Endothelial cell of umbilical vein (primary cell): ENCODE results near the gene CCDC9B.

Experiments
- MAX ChIP-seq: IDR thresholded peaks from 2 replicates; pipeline ENCODE4 v1.6.1; 2011; ENCODE audit not compliant: insufficient read depth, insufficient read length
- POLR2A ChIP-seq: IDR thresholded peaks from 2 replicates; pipeline ENCODE4 v1.6.1; 2012; ENCODE audit warnings: low read depth, mild to moderate bottlenecking, control low read depth, low read length
- TF ChIP-seq, protein P1 (sequence below), 2 donors: IDR thresholded peaks; 1 replicate in 1 of 2; 2 replicates in 1 of 2; pipeline ENCODE4 v1.5.1; 2011; ENCODE audit warnings: low read length in 2 of 2, mild to moderate bottlenecking in 2 of 2, moderate library complexity in 2 of 2, control low read depth in 1 of 2, inconsistent platforms in 1 of 2, low read depth in 1 of 2; ENCODE audit not compliant: insufficient read depth in 1 of 2; ENCODE audit errors: extremely low read depth in 1 of 2

- TF ChIP-seq POLR2A (no peak), MAX (no peak)
- TF ChIP-seq, protein P1, sequence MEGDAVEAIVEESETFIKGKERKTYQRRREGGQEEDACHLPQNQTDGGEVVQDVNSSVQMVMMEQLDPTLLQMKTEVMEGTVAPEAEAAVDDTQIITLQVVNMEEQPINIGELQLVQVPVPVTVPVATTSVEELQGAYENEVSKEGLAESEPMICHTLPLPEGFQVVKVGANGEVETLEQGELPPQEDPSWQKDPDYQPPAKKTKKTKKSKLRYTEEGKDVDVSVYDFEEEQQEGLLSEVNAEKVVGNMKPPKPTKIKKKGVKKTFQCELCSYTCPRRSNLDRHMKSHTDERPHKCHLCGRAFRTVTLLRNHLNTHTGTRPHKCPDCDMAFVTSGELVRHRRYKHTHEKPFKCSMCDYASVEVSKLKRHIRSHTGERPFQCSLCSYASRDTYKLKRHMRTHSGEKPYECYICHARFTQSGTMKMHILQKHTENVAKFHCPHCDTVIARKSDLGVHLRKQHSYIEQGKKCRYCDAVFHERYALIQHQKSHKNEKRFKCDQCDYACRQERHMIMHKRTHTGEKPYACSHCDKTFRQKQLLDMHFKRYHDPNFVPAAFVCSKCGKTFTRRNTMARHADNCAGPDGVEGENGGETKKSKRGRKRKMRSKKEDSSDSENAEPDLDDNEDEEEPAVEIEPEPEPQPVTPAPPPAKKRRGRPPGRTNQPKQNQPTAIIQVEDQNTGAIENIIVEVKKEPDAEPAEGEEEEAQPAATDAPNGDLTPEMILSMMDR (IDR thresholded peaks at IDR 0.05; ENCODE audit: extremely low read depth in 1 of 2, insufficient read depth in 1 of 2, low read depth in 1 of 2, low read length in 2 of 2), result no peak
Measured at GRCh38 chr15:40340038-40340739, 550 bp downstream of the CCDC9B start.
